Hematopoietic multipotent progenitor cell (in vitro differentiated cells): ENCODE measurements around the gene GAL3ST2. TPM values are rescaled to one million over a fixed set of nuclear protein-coding genes. Genes with fewer than 3 reads are reported as not detected.
"Not testable (repeated sequence)": the region's sequence is repeated elsewhere in the genome, so short reads cannot be mapped to it uniquely, and the experiment has no call there.

Source experiments
- DNase-seq, 3 donors: peaks; one replicate each; pipeline ENCODE4 v3.0.0-alpha.2; 2011 to 2015; ENCODE audit warnings: low read depth in 2 of 3, low spot score in 2 of 3
- total RNA-seq: library from RNA; depleted of rRNA; stranded (reverse); fragments of >200 nt; gene quantifications from one replicate; pipeline ENCODE4 v1.2.3, GENCODE V29; 2012

Gene GAL3ST2
- total RNA-seq, 1 donor: 3.8 TPM

GRCh38 chr2:241817821-241818215, 41.2 kb downstream of the GAL3ST2 start:
- DNase-seq: not testable (repeated sequence)

- no peak for DNase-seq
These were observed 41.8 kb downstream of the GAL3ST2 start for GRCh38 chr2:241818229-241818942.

GRCh38 chr2:241818943-241819270, 42.3 kb downstream of the GAL3ST2 start:
- no peak for DNase-seq

- not testable (repeated sequence) for DNase-seq
These were observed 43.5 kb downstream of the GAL3ST2 start for GRCh38 chr2:241819947-241820624.

- DNase-seq: no peak
These were observed 44.2 kb downstream of the GAL3ST2 start for GRCh38 chr2:241820625-241821384.

GRCh38 chr2:241821460-241822263, 45.0 kb downstream of the GAL3ST2 start:
- DNase-seq: no peak

- no peak for DNase-seq
These were observed 45.6 kb downstream of the GAL3ST2 start for GRCh38 chr2:241822264-241822623.

GRCh38 chr2:241823531-241824437, 47.2 kb downstream of the GAL3ST2 start:
- DNase-seq: peak in 1 of 3 donors; percentile 37

GRCh38 chr2:241827394-241827793, 50.8 kb downstream of the GAL3ST2 start:
- no peak for DNase-seq

GRCh38 chr2:241833101-241833663, 56.6 kb downstream of the GAL3ST2 start:
- no peak for DNase-seq

GRCh38 chr2:241833756-241834526, 57.3 kb downstream of the GAL3ST2 start:
- DNase-seq: not testable (repeated sequence)

GRCh38 chr2:241834527-241835210, 58.0 kb downstream of the GAL3ST2 start:
- no peak for DNase-seq

- DNase-seq: peak in 1 of 3 donors; percentile 54
These were observed 59.0 kb downstream of the GAL3ST2 start for GRCh38 chr2:241835611-241836010.

- peak in 1 of 3 donors; percentile 53 for DNase-seq
These were observed 59.7 kb downstream of the GAL3ST2 start for GRCh38 chr2:241836292-241836691.

GRCh38 chr2:241837197-241837965, 60.8 kb downstream of the GAL3ST2 start:
- no peak for DNase-seq

- no peak for DNase-seq
These were observed 64.8 kb downstream of the GAL3ST2 start for GRCh38 chr2:241841181-241842066.
